Putamen (tissue), 1 donor: ENCODE results near the gene WDR27.
"Not testable (repeated sequence)": the region's sequence is repeated elsewhere in the genome, so short reads cannot be mapped to it uniquely, and the experiment has no call there.

Source experiments
- DNase-seq: peaks from one replicate; pipeline ENCODE4 v3.0.0-alpha.2; 2016; ENCODE audit warnings: low spot score

WDR27 gene

DNA sequence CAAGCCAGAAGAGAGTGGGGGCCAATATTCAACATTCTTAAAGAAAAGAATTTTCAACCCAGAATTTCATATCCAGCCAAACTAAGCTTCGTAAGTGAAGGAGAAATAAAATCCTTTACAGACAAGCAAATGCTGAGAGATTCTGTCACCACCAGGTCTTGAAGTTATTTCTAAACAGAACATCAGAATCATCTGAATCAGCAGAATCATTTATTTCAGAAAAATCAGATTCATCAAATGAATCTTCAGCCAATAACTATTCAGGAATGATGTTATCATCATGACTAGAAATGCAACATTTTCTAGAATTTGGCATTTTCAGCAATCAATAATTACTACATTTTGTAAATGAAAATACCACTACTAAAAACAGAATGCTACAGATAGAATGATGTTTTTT is 100.7 kb downstream of the WDR27 start:
- not testable (repeated sequence) for DNase-seq

- DNase-seq: no peak
Measured at GRCh38 chr6:169592558-169592957, 109.3 kb downstream of the WDR27 start.

GRCh38 chr6:169591616-169592015 is 110.2 kb downstream of the WDR27 start:
- no peak for DNase-seq

GRCh38 chr6:169590376-169590939 is 111.4 kb downstream of the WDR27 start:
- DNase-seq: no peak

- DNase-seq: no peak
Measured at GRCh38 chr6:169589699-169590257, 112.1 kb downstream of the WDR27 start.

- DNase-seq: no peak
Measured at GRCh38 chr6:169589293-169589692, 112.5 kb downstream of the WDR27 start.

GRCh38 chr6:169587975-169588374 is 113.9 kb downstream of the WDR27 start:
- DNase-seq: no peak

GRCh38 chr6:169583886-169584541 is 117.8 kb downstream of the WDR27 start:
- no peak for DNase-seq

GRCh38 chr6:169579407-169580111 is 122.3 kb downstream of the WDR27 start:
- DNase-seq: no peak

- no peak for DNase-seq
Measured at GRCh38 chr6:169577974-169578373, 123.9 kb downstream of the WDR27 start.

- DNase-seq: no peak
Measured at GRCh38 chr6:169577236-169577635, 124.6 kb downstream of the WDR27 start.

DNA sequence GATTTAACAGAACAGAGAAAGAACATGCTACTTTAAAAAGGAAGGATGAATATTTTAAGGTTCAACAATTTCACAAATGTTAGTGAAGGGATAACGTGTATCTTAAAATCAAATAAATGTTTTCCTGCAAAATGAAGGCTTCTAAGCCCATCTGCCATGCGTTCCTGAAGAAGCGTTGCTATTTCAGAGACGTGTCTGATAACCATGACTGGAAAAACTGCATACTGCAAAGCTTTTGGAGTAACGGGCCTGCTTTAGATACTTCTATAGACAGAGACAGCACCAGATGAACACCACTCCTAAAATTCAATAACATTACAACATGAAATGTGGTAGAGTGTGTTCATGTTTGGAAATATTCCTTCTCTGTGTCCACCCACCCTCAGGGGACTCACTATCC is 126.0 kb downstream of the WDR27 start:
- DNase-seq: no peak

DNA sequence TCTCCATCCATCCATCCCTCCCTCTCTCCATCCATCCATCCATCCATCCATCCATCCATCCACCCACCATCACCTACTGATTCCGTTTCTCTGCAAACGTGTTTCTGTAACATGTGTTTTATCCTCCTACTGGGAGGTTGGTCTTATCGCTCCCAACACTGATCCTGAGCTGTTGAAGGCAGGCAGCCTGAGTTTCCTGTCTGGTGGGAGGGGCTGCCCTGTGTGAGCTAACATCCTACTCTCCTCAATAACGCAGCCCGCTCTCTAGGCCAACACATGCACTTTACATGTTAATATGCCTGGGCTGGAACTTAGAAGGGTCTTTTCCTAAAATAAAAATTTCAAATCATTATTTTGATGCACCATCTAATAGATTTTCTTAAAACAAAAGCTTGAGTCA is 126.5 kb downstream of the WDR27 start:
- no peak for DNase-seq

- DNase-seq: no peak
Measured at GRCh38 chr6:169574420-169574819, 127.4 kb downstream of the WDR27 start.

GRCh38 chr6:169573883-169574282 is 127.9 kb downstream of the WDR27 start:
- DNase-seq: no peak

GRCh38 chr6:169571123-169571962 is 130.5 kb downstream of the WDR27 start:
- DNase-seq: no peak

DNA sequence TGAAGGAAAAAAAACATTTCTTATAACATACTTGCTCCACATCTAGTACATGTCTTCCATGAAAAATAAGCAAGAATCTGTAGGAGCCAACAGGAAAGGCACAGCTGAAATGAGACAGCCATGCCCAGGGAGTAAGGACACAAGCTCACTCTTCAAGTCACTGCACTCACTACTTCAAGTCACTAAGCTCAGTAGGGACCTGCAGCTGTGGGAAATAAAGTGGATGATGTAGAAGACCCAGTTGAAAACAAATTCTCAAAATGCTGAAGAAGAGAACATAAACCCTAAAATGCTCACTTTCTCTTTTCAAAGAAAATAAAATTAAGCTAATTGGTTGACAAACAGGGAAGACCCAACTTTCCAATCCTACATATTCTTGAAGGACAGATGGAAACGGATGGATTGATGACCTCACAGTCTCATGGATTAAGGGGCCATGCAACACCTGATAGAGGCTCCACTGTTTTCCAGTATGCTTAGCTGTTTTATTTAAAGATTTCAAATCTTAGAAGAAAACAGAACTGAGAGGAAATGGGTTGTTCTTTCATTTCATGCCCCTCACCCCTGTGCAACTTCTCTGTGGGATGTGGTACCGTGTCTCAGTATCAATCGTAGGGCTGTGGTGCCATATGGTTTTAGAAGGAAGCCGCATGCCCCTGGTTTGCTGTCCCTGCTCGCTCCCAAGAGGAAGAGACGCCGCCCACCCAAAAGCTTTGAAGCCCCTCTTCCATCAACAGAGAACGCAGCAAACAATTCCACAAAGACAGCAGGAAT is 133.3 kb downstream of the WDR27 start:
- DNase-seq: no peak

DNA sequence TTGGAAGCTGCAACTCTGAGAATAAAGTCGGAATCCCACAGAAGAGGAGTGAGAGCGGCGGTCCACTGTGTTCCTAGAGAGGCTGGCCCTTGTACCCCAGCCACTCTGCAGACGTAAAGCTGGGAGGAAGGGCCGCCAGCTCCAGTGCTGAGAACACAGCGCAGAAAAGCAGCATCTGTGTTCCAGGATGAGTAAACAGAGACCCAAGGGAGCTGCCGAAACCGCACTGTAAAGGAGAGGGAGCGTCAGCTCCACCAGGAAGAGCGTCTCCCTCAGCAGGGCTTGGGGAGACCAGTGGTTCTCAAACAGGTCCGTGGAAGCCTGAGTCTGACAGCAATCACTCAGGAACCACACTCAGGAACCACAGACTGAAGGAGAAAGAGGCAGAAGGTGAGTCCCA is 134.0 kb downstream of the WDR27 start:
- DNase-seq: no peak

GRCh38 chr6:169566961-169567750 is 134.7 kb downstream of the WDR27 start:
- DNase-seq: no peak

DNA sequence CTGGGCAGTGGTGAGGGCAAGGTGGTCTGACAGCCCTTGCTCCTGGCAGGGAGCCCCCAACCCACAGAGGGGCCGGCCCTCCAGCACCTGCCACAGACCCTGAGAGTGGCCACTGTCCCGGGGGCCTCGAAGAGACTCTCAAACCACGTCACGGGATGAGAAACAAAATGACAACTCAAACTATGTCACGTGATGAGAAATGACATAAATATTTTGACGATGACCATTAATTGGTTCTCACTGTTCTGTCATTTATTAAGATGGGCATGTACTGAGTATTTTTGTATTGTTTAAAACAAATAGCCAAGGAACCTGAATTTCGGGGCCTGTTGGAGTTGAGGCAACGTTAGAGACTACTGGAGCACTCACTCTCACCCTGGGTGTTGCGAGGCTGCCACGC is 135.5 kb downstream of the WDR27 start:
- no peak for DNase-seq
